Cardiac fibroblast (primary cell): ENCODE results near the gene AMH.

Source experiments
- DNase-seq, 2 donors: peaks; one replicate each; pipeline versions ENCODE4 v3.0.0 to v3.0.0-alpha.2; 2010; ENCODE audit warnings: low read depth in 2 of 2
- H3K4me3 ChIP-seq, 2 donors: replicated peaks in 1 of 2; 1 replicate in 1 of 2; 2 replicates in 1 of 2; pipeline ENCODE4 v1.5.1; 2011; ENCODE audit warnings: low read depth in 2 of 2, low read length in 2 of 2, mild to moderate bottlenecking in 2 of 2, moderate library complexity in 1 of 2
- CTCF ChIP-seq: IDR thresholded peaks from one replicate; pipeline ENCODE4 v1.5.1; 2011; ENCODE audit warnings: low read depth, mild to moderate bottlenecking, low read length, inconsistent platforms

Gene AMH

DNA sequence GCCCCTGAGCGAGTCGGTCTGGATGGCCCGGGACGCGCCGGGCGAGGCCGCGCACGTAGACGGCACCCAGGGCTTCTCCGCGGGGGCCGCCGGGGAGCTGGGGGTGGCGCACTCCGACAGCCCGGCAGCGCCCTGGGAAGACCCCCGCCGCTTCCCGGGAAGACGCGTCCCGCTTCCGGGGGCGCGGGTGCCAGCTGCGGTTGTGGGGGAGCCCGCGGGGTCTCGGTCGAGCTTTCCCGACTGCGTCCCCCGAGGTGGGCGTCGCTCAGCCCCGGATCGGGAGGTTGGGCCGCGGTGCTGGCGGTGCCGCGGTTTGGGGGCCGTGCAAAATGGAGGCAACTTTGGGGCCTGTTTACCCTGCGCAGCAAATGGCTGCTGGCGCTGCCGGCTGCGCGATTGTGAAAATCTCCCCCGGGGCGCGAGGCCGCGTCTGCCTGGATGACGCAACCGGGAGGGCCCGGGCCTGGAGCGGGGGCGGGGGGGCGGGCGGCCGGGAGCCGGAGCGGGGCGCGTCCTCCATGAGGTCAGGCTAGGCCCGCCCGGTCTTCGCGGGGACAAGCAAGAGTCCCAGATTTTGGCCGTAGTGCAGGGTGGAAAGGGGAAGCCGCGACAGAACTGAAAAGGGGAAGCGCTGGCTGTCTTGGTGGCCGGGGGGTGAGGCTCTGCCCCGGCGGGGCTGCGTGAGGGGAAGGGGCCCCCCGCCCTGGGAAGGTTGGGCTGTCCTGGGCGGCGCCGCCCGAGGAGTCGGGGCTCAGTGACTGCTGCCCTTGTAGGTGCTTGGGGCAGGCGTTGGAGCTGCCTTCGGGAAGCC lies 21.5 kb downstream of the AMH start:
- H3K4me3 ChIP-seq = peak overlapping the region; percentile 99
- peak; percentile 90 to 93 for DNase-seq
- TF ChIP-seq CTCF = no peak

- peak; percentile 63 to 93 for DNase-seq
- TF ChIP-seq CTCF = no peak
- peak overlapping the region; percentile 99 for H3K4me3 ChIP-seq
Observed at GRCh38 chr19:2271234-2272103, 22.3 kb downstream of the AMH start.

- H3K4me3 ChIP-seq = peak overlapping the region; percentile 22 to 31
- peak; percentile 63 for TF ChIP-seq CTCF
Observed at GRCh38 chr19:2273356-2274184, 24.4 kb downstream of the AMH start.

GRCh38 chr19:2274185-2274711 lies 25.1 kb downstream of the AMH start:
- peak overlapping the region in 1 of 2 donors; percentile 11 for H3K4me3 ChIP-seq
- DNase-seq = no peak
- TF ChIP-seq CTCF = no peak

More at GRCh38 chr19:2273356-2274184, 24.4 kb downstream of the AMH start:
- DNase-seq = peak; percentile 80 to 81

GRCh38 chr19:2274931-2275535 lies 25.9 kb downstream of the AMH start:
- DNase-seq = peak; percentile 75 to 77
- TF ChIP-seq CTCF = peak; percentile 79
- H3K4me3 ChIP-seq = no peak overlapping the region
